Ovary (tissue), 3 donors: ENCODE results near the gene PTPN14.

ENCODE experiments used
- CTCF ChIP-seq, 3 donors: fragments of 450-650 bp in 2 of 3; fragments of 200-600 bp in 1 of 3; IDR thresholded peaks; one replicate each; pipeline versions ENCODE4 v1.5.1 to v1.8.0; 2016 to 2022; ENCODE audit warnings: antibody characterized with exemption in 3 of 3, mild to moderate bottlenecking in 1 of 3
- POLR2A ChIP-seq: fragments of 450-650 bp; IDR thresholded peaks from one replicate; pipeline ENCODE4 v1.6.1; 2017; ENCODE audit warnings: antibody characterized with exemption, mild to moderate bottlenecking, moderate library complexity
- donor health status: DM: no; HTN: no; CAD: no.

GRCh38 chr1:214364786-214365295 is 186.6 kb downstream of the PTPN14 start:
- TF ChIP-seq CTCF (IDR thresholded peaks at IDR 0.05) = no peak
- no peak for TF ChIP-seq POLR2A
